WTC11 (cell line): ENCODE results near the gene PPAN.

ENCODE experiments used
- ATF2 ChIP-seq: sonication (generic); formaldehyde crosslinking; IDR thresholded peaks from 2 replicates; pipeline ENCODE4 v1.8.1; 2022; ENCODE audit warnings: low read depth, missing genetic modification reagents, borderline replicate concordance
- ATF6 ChIP-seq: sonication (generic); formaldehyde crosslinking; IDR thresholded peaks from 2 replicates; pipeline ENCODE4 v1.8.1; 2023; ENCODE audit warnings: mild to moderate bottlenecking, missing genetic modification reagents
- CDX4 ChIP-seq: fragments of 250-450 bp; sonication (Bioruptor Pico); IDR thresholded peaks from 2 replicates; pipeline ENCODE4 v1.9.0; 2021; ENCODE audit warnings: moderate library complexity, mild to moderate bottlenecking, inconsistent platforms, borderline replicate concordance
- CREM ChIP-seq: sonication (generic); formaldehyde crosslinking; IDR thresholded peaks from 2 replicates; pipeline ENCODE4 v1.8.1; 2022; ENCODE audit warnings: mild to moderate bottlenecking, missing genetic modification reagents, moderate library complexity
- CTCF ChIP-seq: fragments of 200-600 bp; IDR thresholded peaks from 2 replicates; pipeline ENCODE4 v1.8.0; 2022; ENCODE audit warnings: antibody characterized with exemption
- E2F5 ChIP-seq: sonication (generic); formaldehyde crosslinking; IDR thresholded peaks from 2 replicates; pipeline ENCODE4 v1.8.1; 2022; ENCODE audit warnings: mild to moderate bottlenecking, moderate library complexity, missing genetic modification reagents
- JUN ChIP-seq: sonication (generic); formaldehyde crosslinking; IDR thresholded peaks from 2 replicates; pipeline ENCODE4 v1.8.0; 2023; ENCODE audit warnings: mild to moderate bottlenecking, missing genetic modification reagents
- MAX ChIP-seq: sonication (generic); formaldehyde crosslinking; IDR thresholded peaks from 2 replicates; pipeline ENCODE4 v1.8.0; 2022; ENCODE audit warnings: mild to moderate bottlenecking, missing genetic modification reagents
- NR1H2 ChIP-seq: sonication (generic); formaldehyde crosslinking; IDR thresholded peaks from 2 replicates; pipeline ENCODE4 v1.9.0; 2021; ENCODE audit warnings: mild to moderate bottlenecking, moderate library complexity, missing genetic modification reagents
- RELA ChIP-seq: sonication (generic); formaldehyde crosslinking; IDR thresholded peaks from 2 replicates; pipeline ENCODE4 v1.8.1; 2022; ENCODE audit warnings: missing genetic modification reagents, mild to moderate bottlenecking, borderline replicate concordance
- SP1 ChIP-seq: sonication (generic); formaldehyde crosslinking; conservative IDR thresholded peaks from 2 replicates; pipeline ENCODE4 v1.8.1; 2022; ENCODE audit warnings: missing genetic modification reagents
- USF1 ChIP-seq: sonication (generic); formaldehyde crosslinking; IDR thresholded peaks from 2 replicates; pipeline ENCODE4 v1.8.0; 2022; ENCODE audit warnings: mild to moderate bottlenecking, missing genetic modification reagents
- ZBTB43 ChIP-seq: sonication (generic); formaldehyde crosslinking; IDR thresholded peaks from 2 replicates; pipeline ENCODE4 v1.8.1; 2023; ENCODE audit warnings: mild to moderate bottlenecking, missing genetic modification reagents
- ZNF219 ChIP-seq: sonication (generic); formaldehyde crosslinking; IDR thresholded peaks from 2 replicates; pipeline ENCODE4 v1.8.0; 2023; ENCODE audit warnings: missing genetic modification reagents, mild to moderate bottlenecking, borderline replicate concordance

GRCh38 chr19:10079031-10079453, 27.1 kb upstream of the PPAN start:
- no peak for TF ChIP-seq MAX (CRISPR knock-in tag)
- no peak for TF ChIP-seq CTCF
- TF ChIP-seq CREM (CRISPR knock-in tag): no peak
- TF ChIP-seq ZNF219 (CRISPR knock-in tag): no peak
- TF ChIP-seq ATF2: no peak
- no peak for TF ChIP-seq USF1
- TF ChIP-seq CDX4 (CRISPR knock-in tag): no peak
- no peak for TF ChIP-seq SP1
- TF ChIP-seq JUN (CRISPR knock-in tag): no peak
- TF ChIP-seq NR1H2: no peak
- no peak for TF ChIP-seq E2F5 (CRISPR knock-in tag)
- TF ChIP-seq RELA (CRISPR knock-in tag): no peak
- no peak for TF ChIP-seq ATF6
- TF ChIP-seq ZBTB43 (CRISPR knock-in tag): no peak
